ENCODE measurements around the gene ELF2.
"Not testable (repeated sequence)": the region's sequence is repeated elsewhere in the genome, so short reads cannot be mapped to it uniquely, and the experiment has no call there.

The ELF2 gene

GRCh38 chr4:139027776-139028175 lies 149.2 kb downstream of the ELF2 start:
- no peak overlapping the region for H3K27ac Mint-ChIP-seq
- no peak for DNase-seq
- peaks cover 4 to 5% of the 10 kb centered on the region in 2 donors for H3K4me1 Mint-ChIP-seq (ENCODE audit: low read depth in 2 of 2)
- no peaks in the 10 kb centered on the region for H3K9me3 Mint-ChIP-seq
- H3K4me3 Mint-ChIP-seq = no peak overlapping the region
- no peaks in the 10 kb centered on the region for H3K27me3 Mint-ChIP-seq
- ATAC-seq (replicated peaks) = no peak
- peaks cover 17% of the 10 kb centered on the region for H3K36me3 Mint-ChIP-seq (ENCODE audit: insufficient read depth)

GRCh38 chr4:139025841-139026240 lies 151.2 kb downstream of the ELF2 start:
- DNase-seq (no peak), ATAC-seq (replicated peaks) (no peak)
- H3K36me3 Mint-ChIP-seq (ENCODE audit: insufficient read depth) = peaks cover 14% of the 10 kb centered on the region
- peaks cover 2 to 4% of the 10 kb centered on the region in 2 donors for H3K4me1 Mint-ChIP-seq (ENCODE audit: low read depth in 2 of 2)
- H3K27ac Mint-ChIP-seq = no peak overlapping the region
- no peak overlapping the region for H3K4me3 Mint-ChIP-seq
- H3K9me3 Mint-ChIP-seq = no peaks in the 10 kb centered on the region
- no peaks in the 10 kb centered on the region for H3K27me3 Mint-ChIP-seq

DNA sequence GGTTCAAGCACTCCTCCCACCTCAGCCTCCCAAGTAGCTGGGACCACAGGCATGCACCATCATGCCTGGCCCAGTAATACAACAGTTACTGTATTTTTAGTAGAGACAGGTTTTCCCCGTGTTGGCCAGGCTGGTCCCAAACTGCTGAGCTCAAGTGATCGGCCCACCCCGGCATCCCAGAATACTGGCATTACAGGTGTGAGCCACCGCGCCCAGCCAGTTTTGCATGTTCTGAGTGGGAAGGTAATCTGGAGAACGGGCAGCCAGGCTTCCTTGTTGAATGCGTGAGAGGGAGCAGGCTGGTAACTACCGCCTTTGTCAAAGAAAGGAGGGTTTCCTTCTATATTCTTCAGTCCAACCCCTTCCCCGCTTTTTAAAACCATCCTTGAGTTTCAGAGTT lies 152.3 kb downstream of the ELF2 start:
- no peak overlapping the region for H3K4me3 Mint-ChIP-seq
- H3K27me3 Mint-ChIP-seq = no peaks in the 10 kb centered on the region
- H3K27ac Mint-ChIP-seq = peak overlapping the region in 1 of 2 donors; percentile 57
- H3K36me3 Mint-ChIP-seq (ENCODE audit: insufficient read depth) = peaks cover 18% of the 10 kb centered on the region
- no peaks in the 10 kb centered on the region for H3K9me3 Mint-ChIP-seq
- no peak for DNase-seq
- H3K4me1 Mint-ChIP-seq (ENCODE audit: low read depth in 2 of 2) = no peaks in the 10 kb centered on the region
- ATAC-seq (replicated peaks) = no peak

GRCh38 chr4:139022835-139023234 lies 154.2 kb downstream of the ELF2 start:
- peaks cover 6 to 8% of the 10 kb centered on the region in 2 donors for H3K4me1 Mint-ChIP-seq (ENCODE audit: low read depth in 2 of 2)
- no peak overlapping the region for H3K4me3 Mint-ChIP-seq
- DNase-seq = no peak
- no peak overlapping the region for H3K27ac Mint-ChIP-seq
- H3K27me3 Mint-ChIP-seq = no peaks in the 10 kb centered on the region
- peaks cover 6% of the 10 kb centered on the region for H3K36me3 Mint-ChIP-seq (ENCODE audit: insufficient read depth)
- H3K9me3 Mint-ChIP-seq = no peaks in the 10 kb centered on the region
- ATAC-seq (replicated peaks) = no peak

DNA sequence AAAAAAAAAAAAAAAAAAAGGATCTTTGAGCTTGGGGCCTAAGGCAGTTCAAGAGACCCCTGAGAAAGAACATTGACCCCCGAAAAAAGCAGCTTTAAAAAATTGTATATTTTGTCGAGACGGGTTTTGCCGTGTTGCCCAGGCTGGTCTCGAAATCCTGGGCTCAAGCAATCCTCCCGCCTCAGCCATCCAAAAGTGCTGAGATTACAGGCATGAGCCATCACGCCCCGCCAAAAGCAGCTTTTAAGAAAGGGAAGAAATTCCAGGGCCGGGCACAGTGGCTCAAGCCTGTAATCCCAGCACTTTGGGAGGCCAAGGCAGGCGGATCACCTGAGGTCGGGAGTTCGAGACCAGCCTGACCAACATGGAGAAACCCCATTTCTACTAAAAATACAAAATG lies 155.9 kb downstream of the ELF2 start:
- not testable (repeated sequence) for ATAC-seq (replicated peaks); DNase-seq; H3K27ac Mint-ChIP-seq; H3K27me3 Mint-ChIP-seq; H3K4me3 Mint-ChIP-seq; H3K9me3 Mint-ChIP-seq; H3K4me1 Mint-ChIP-seq (ENCODE audit: low read depth in 2 of 2)
- H3K36me3 Mint-ChIP-seq (ENCODE audit: insufficient read depth) = peaks cover 14% of the 10 kb centered on the region

GRCh38 chr4:139020384-139020783 lies 156.6 kb downstream of the ELF2 start:
- ATAC-seq (replicated peaks) (no peak), DNase-seq (no peak)
- H3K9me3 Mint-ChIP-seq = no peaks in the 10 kb centered on the region
- no peak overlapping the region for H3K4me3 Mint-ChIP-seq
- H3K36me3 Mint-ChIP-seq (ENCODE audit: insufficient read depth) = peaks cover 19% of the 10 kb centered on the region
- H3K27ac Mint-ChIP-seq = peak overlapping the region; percentile 41 to 44
- no peaks in the 10 kb centered on the region for H3K27me3 Mint-ChIP-seq
- H3K4me1 Mint-ChIP-seq (ENCODE audit: low read depth in 2 of 2) = peaks cover 6 to 8% of the 10 kb centered on the region in 2 donors

GRCh38 chr4:139018971-139019758 lies 157.9 kb downstream of the ELF2 start:
- DNase-seq (no peak), ATAC-seq (replicated peaks) (no peak)
- Mint-ChIP-seq H3K4me3 (no peak overlapping the region), H3K4me1 (ENCODE audit: low read depth in 2 of 2) (peaks cover 14 to 16% of the 10 kb centered on the region in 2 donors), H3K27me3 (no peaks in the 10 kb centered on the region), H3K36me3 (ENCODE audit: insufficient read depth) (peaks cover 23% of the 10 kb centered on the region), H3K27ac (peak overlapping the region in 1 of 2 donors; percentile 44), H3K9me3 (no peaks in the 10 kb centered on the region)

- DNase-seq = no peak
- H3K4me1 Mint-ChIP-seq (ENCODE audit: low read depth in 2 of 2) = peaks cover 14 to 16% of the 10 kb centered on the region in 2 donors
- ATAC-seq (replicated peaks) = no peak
- peak overlapping the region in 1 of 2 donors; percentile 9 for H3K27ac Mint-ChIP-seq
- no peaks in the 10 kb centered on the region for H3K27me3 Mint-ChIP-seq
- H3K4me3 Mint-ChIP-seq = no peak overlapping the region
- no peaks in the 10 kb centered on the region for H3K9me3 Mint-ChIP-seq
- H3K36me3 Mint-ChIP-seq (ENCODE audit: insufficient read depth) = peaks cover 23% of the 10 kb centered on the region
These were observed 158.5 kb downstream of the ELF2 start for GRCh38 chr4:139018501-139018900.

DNA sequence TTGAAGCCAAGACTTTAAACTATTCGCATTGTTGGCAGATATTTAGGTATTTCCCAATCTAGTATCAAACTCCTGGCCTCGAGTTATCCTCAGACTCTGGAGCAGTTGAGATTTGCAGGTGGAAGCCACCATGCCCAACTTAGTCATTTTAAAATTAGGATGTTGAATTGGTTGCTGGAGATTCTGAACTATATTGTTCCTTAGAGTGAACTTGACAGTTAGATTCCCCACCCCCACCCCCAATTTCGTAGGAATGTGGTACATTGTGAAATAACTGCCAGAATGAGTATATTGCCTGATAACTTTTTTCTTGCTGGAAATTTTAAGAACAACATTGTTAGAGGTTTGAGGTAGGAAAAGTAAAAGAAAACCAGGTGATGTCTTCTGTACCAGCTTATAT lies 159.2 kb downstream of the ELF2 start:
- no peak overlapping the region for H3K4me3 Mint-ChIP-seq
- H3K27me3 Mint-ChIP-seq = no peaks in the 10 kb centered on the region
- no peak for DNase-seq
- peaks cover 23% of the 10 kb centered on the region for H3K36me3 Mint-ChIP-seq (ENCODE audit: insufficient read depth)
- H3K4me1 Mint-ChIP-seq (ENCODE audit: low read depth in 2 of 2) = peaks cover 14 to 16% of the 10 kb centered on the region in 2 donors
- no peaks in the 10 kb centered on the region for H3K9me3 Mint-ChIP-seq
- ATAC-seq (replicated peaks) = no peak
- no peak overlapping the region for H3K27ac Mint-ChIP-seq

DNA sequence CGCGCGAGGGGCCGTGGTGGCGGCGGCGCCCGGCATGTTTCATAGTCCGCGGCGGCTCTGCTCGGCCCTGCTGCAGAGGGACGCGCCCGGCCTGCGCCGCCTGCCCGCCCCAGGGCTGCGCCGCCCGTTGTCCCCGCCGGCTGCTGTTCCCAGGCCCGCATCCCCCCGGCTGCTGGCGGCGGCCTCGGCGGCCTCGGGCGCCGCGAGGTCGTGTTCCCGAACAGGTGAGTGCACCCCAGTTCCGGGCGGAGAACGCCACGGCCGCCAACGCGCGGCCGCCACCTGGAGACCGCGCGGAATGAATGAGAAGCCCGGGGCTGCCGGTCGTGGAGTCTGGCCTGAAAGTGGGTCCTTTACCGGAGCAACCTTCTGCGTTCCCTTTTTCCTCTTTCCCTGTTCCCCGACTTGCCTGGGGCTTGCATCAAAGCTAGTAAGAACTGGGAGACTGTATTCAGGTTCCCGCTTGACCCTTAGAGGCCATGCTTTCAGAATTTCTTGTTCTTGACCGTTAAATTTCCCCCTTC lies 161.0 kb downstream of the ELF2 start:
- Mint-ChIP-seq H3K27ac (peak overlapping the region; percentile 96 to 98), H3K4me1 (ENCODE audit: low read depth in 2 of 2) (peaks cover 14 to 16% of the 10 kb centered on the region in 2 donors), H3K9me3 (no peaks in the 10 kb centered on the region), H3K36me3 (ENCODE audit: insufficient read depth) (peaks cover 23% of the 10 kb centered on the region), H3K27me3 (no peaks in the 10 kb centered on the region), H3K4me3 (peak overlapping the region; percentile 77 to 80)
- DNase-seq (peak in 1 of 3 experiments; percentile 15), ATAC-seq (replicated peaks) (peak; percentile 7)

DNA sequence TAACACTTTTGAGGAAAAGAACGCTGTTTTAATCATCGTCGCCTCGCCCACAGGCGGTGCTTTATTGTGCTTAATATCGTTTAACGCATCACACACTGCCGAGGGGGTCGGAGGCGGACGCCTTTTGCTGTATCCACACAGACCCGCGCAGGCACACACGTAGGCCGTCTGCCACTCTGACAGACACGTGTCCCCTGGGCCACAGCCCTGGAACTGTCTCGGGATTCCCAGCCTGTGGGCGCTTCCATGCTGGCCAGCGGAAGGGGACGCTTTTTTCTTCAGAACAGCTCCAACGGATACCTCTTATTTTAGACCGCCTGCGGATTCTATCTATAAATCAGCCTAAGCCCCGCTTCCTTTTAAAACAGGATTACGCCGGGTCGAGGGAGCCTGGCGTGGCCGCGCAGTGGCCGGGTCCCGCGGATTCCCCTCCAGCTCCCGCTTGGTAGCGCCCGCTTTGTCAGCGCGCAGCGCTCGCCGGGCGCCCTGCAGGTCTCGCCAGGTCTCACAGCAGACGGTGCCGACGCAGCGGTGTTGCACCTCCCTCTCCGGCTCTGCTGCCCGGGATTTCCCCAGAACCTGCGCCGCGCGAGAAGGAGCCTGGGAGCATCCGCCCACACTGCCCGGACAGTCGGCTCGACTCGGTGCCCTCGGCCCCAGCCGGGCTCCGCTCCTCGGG lies 161.6 kb downstream of the ELF2 start, which contains the start of gene NOCT:
TSS of gene NOCT (plus strand) at position 513 of the 679 bp plus-strand sequence. CDS start 201 bp downstream, outside the sequence.
- H3K27ac Mint-ChIP-seq = peak within 1 kb of the TSS; percentile 96 to 98
- peak within 1 kb of the TSS; percentile 77 to 80 for H3K4me3 Mint-ChIP-seq
- H3K36me3 Mint-ChIP-seq (ENCODE audit: insufficient read depth) = peaks cover 22% of the 10 kb centered on the region
- no peaks in the 10 kb centered on the region for H3K27me3 Mint-ChIP-seq
- peak; percentile 91 to 92 (median 91) for DNase-seq
- H3K9me3 Mint-ChIP-seq = no peaks in the 10 kb centered on the region
- peaks cover 14 to 16% of the 10 kb centered on the region in 2 donors for H3K4me1 Mint-ChIP-seq (ENCODE audit: low read depth in 2 of 2)
- peak; percentile 87 for ATAC-seq (replicated peaks)

GRCh38 chr4:139014371-139015268 lies 162.4 kb downstream of the ELF2 start:
- DNase-seq (no peak), ATAC-seq (replicated peaks) (peak; percentile 14)
- Mint-ChIP-seq H3K4me1 (ENCODE audit: low read depth in 2 of 2) (peaks cover 14 to 16% of the 10 kb centered on the region in 2 donors), H3K4me3 (peak overlapping the region; percentile 77 to 80), H3K27ac (peak overlapping the region; percentile 96 to 98), H3K36me3 (ENCODE audit: insufficient read depth) (peaks cover 17% of the 10 kb centered on the region), H3K27me3 (no peaks in the 10 kb centered on the region), H3K9me3 (no peaks in the 10 kb centered on the region)

Measured in effector memory CD8-positive, alpha-beta T cell (primary cell).